HG02943 (cell line): ENCODE data around the gene OR56B1.

ENCODE experiments used
- ATAC-seq: cut with Tn5 transposase; IDR thresholded peaks from one replicate; pipeline ENCODE4 v1.9.1; 2021; ENCODE audit warnings: mild to moderate bottlenecking, low read depth, moderate library complexity; ENCODE audit not compliant: unreplicated experiment

The OR56B1 gene

DNA sequence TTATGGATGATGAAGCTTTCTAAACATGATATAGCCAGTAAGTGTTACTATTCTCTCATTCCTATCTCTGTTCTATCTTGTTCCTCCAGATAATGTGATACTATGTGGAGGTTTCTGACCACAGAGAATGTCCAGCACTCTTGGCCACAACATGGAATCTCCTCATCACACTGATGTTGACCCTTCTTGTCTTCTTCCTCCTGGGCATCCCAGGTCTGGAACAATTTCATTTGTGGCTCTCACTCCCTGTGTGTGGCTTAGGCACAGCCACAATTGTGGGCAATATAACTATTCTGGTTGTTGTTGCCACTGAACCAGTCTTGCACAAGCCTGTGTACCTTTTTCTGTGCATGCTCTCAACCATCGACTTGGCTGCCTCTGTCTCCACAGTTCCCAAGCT is 9.9 kb upstream of the OR56B1 start:
- ATAC-seq, result no peak

DNA sequence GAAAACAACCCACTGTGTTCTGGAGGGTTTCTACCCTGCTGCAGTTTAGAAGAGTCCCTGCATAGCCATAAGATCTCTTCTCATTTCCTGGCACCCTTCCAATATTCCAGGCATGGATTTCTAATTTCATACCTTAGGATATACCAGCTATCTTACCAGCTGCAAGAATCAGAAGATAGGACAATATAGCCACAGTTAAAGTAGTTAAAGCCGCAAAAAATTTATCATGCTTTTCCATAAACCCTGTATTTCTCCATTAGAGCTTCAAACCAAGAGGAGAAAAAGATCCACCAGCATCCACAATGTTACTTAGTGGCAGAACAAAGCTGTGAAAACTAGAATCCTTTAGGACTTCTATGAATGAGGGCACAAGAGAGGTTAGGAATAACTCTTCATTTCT is 8.6 kb upstream of the OR56B1 start:
- ATAC-seq, result no peak

DNA sequence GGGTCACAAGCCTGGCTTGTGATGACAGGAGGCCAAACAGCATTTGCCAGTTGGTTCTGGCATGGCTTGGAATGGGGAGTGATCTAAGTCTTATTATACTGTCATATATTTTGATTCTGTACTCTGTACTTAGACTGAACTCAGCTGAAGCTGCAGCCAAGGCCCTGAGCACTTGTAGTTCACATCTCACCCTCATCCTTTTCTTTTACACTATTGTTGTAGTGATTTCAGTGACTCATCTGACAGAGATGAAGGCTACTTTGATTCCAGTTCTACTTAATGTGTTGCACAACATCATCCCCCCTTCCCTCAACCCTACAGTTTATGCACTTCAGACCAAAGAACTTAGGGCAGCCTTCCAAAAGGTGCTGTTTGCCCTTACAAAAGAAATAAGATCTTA is 843 bp downstream of the OR56B1 start:
- no peak for ATAC-seq

DNA sequence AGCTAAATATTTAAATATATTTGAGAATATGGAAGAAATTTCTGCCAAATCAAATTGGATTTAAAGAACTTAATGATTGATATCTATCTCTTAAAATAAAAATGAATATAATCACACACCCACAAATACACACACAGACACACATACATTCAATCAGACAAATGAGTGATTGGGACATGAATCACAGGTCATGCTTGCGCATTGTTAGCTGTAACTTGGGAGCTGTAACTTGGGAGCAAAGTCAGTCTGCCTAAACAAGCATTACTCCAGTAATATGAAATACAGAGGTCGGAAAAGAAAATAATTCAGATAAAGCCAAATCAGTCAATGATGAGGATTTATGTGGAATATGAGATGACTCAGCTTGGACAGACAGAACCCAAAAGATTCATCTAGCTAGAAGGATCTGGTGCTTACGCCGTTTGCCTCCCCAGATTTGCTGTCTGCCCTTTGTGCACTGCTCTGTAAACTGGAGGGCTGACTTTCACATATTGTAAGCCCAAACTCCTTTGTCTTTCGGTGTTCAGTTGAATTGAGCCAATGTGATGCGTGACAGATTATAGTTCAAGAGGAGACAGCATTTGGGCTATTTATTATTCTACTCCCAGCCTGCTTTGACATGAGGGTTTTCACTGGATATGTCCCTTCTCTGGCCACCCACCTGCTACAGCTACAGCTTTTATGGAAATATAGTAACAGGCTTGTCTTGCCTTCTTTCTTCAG is 1.6 kb downstream of the OR56B1 start:
- no peak for ATAC-seq

DNA sequence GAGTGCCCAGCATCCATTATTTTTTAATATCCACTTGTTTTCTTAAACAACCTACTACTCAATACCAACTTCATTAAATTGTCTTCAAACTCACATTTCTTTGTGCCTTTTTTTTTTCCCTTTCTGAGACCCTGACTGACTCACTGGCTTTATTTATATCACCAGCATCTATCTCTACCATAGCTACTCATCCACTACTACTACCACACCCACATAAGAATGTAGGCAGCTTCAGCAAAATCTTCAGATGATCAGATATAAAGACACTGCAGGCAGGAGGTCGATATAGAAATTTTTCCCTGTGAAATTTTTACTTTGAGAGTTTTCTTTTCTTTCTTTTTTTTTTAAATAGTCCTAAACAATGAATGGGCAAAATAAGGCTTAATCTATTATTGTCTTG is 2.2 kb downstream of the OR56B1 start:
- ATAC-seq, result no peak

DNA sequence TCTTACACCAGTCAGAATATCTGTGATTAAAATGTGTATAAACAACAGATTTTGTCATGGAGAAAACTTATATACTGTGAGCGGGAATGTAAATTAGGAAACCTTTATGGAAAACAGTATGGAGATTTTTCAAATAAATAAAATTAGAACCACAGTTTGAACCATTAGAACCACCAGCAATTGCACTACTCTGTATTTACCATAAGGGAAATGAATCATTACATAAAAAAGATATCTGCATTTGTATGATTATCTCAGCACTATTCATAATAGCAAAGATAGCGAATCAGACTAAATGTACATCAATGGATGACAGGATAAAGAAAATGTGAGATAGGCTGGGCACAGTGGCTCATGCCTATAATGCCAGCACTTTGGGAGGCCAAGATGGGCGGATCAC is 10.4 kb downstream of the OR56B1 start:
- ATAC-seq, result no peak

DNA sequence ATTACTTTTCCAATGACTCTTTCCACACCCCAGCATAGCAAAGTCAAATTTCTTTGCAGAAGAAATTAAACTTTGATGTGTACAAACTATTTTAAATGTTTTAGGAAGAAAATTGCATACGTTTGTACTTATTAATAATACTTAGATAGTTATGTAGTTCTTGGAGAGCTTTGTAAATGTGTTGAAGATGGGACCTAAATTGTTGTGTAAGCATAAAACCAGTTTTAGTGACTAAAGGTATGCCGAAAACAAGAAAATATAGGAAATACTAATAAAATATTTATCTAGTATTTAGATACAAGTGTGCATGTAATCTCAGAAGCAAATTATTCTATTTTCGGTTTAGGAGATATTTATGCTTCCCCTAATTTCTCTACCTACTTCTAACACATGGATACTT is 13.6 kb downstream of the OR56B1 start:
- no peak for ATAC-seq

DNA sequence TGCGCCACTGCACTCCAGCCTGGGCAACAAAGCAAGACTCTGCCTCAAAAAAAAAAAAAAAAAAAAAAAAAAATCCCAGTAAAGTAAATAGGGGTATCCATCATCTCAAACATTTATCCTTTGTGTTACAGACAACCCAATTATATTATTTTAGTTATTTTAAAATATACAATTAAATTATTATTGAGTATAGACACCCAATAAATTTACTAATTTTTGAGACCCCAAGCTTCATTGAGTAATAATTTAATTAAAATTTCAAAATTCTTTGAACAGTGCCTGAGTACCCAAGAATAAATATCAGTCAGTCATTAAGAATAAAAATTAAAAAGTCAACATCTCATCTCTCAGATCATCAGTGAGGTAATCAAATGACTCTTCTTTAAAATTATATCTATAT is 17.7 kb downstream of the OR56B1 start, which contains the start of gene OR52N4:
TSS of gene OR52N4 (plus strand) at position 301 of the 400 bp plus-strand sequence. CDS start 498 bp downstream, outside the sequence.
- no peak for ATAC-seq

DNA sequence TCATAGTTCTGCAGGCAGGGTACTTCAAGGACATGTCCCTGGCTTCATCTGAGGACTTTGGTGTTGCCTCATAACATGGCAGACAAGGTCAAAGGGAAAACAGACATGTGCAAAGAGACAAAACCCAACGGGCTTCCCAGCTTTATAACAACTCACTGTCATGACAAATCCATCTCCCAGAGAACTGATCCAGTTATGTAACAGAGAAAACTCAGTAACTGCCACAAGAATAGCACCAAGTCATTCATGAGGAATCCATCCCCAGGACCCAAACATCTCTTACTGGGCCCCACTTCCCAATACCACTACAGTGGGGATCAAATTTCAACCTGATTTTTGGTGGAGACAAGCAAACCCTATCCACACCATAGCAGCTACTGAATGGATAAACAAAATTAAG is 30.8 kb downstream of the OR56B1 start:
- ATAC-seq, result no peak

DNA sequence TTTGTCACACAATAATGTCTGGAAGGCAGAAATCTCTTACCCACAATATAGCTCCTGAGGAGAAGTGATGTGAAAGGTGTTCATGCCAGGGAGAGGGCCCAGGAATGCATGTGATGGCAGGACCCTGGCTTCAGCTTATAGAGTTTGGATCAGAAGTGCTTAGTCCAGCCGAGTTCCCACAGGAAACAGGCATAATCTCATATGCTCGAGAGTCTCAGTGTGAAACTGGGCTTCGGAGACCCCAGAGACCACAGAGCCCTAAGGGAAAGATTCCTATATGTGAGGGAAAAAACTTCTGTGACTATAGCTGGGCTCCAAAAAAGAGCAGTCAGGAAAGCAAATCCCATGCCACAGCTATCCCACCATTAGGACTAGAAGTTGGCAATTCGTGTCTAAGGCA is 47.0 kb downstream of the OR56B1 start, which contains the start of gene OR52N5:
TSS of gene OR52N5 (minus strand) at position 101 of the 400 bp plus-strand sequence. CDS start 4,721 bp downstream, outside the sequence.
- ATAC-seq, result no peak
